ENCODE data around the gene LRRC4.

DNA sequence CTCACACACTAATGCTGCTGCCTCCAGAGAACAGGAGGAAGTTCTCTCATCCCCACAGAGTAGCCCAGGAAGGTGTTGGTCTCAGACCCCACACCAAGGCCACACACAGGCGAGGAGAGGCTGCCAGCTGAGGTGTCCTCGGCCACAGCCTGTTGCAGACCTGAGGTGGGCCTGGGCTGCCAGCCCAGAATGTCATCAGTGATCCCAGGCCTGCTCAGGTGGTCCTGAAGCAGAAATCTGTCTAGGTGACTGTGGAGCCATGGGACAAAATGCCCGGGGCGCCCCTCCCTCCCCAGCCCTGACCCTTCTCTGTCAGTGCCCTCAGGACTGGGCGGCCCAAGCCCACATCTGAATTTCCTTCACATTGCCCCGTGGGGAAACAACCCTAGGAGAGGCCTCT is 43.5 kb upstream of the LRRC4 start:
- TF ChIP-seq, protein P1, sequence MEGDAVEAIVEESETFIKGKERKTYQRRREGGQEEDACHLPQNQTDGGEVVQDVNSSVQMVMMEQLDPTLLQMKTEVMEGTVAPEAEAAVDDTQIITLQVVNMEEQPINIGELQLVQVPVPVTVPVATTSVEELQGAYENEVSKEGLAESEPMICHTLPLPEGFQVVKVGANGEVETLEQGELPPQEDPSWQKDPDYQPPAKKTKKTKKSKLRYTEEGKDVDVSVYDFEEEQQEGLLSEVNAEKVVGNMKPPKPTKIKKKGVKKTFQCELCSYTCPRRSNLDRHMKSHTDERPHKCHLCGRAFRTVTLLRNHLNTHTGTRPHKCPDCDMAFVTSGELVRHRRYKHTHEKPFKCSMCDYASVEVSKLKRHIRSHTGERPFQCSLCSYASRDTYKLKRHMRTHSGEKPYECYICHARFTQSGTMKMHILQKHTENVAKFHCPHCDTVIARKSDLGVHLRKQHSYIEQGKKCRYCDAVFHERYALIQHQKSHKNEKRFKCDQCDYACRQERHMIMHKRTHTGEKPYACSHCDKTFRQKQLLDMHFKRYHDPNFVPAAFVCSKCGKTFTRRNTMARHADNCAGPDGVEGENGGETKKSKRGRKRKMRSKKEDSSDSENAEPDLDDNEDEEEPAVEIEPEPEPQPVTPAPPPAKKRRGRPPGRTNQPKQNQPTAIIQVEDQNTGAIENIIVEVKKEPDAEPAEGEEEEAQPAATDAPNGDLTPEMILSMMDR (IDR thresholded peaks at IDR 0.05) = no peak
- TF ChIP-seq EP300 (IDR thresholded peaks at IDR 0.05) (no peak), POLR2A (IDR thresholded peaks at IDR 0.05) (no peak), POLR2AphosphoS5 (IDR thresholded peaks at IDR 0.05) (no peak)

Measured in sigmoid colon (tissue), 4 donors.